Breast epithelium (tissue), 3 donors: ENCODE results near the gene MYCN.

Source experiments
- CTCF ChIP-seq, 3 donors: fragments of 450-650 bp; IDR thresholded peaks; one replicate each; pipeline ENCODE4 v1.5.1; 2016 to 2017; ENCODE audit warnings: antibody characterized with exemption in 3 of 3, mild to moderate bottlenecking in 3 of 3, moderate library complexity in 3 of 3
- POLR2A ChIP-seq: fragments of 450-650 bp; IDR thresholded peaks from one replicate; pipeline ENCODE4 v1.6.1; 2016; ENCODE audit warnings: antibody characterized with exemption, mild to moderate bottlenecking, moderate library complexity

- TF ChIP-seq CTCF (IDR thresholded peaks at IDR 0.05) (no peak), POLR2A (no peak)
Observed at GRCh38 chr2:15952451-15953146, 12.2 kb downstream of the MYCN start.
